ENCODE data around the gene FYCO1.
"Not testable (repeated sequence)": the region's sequence is repeated elsewhere in the genome, so short reads cannot be mapped to it uniquely, and the experiment has no call there.

The FYCO1 gene
- 65.2 to 146 reads per million in 2 donors for total RNA-seq

DNA sequence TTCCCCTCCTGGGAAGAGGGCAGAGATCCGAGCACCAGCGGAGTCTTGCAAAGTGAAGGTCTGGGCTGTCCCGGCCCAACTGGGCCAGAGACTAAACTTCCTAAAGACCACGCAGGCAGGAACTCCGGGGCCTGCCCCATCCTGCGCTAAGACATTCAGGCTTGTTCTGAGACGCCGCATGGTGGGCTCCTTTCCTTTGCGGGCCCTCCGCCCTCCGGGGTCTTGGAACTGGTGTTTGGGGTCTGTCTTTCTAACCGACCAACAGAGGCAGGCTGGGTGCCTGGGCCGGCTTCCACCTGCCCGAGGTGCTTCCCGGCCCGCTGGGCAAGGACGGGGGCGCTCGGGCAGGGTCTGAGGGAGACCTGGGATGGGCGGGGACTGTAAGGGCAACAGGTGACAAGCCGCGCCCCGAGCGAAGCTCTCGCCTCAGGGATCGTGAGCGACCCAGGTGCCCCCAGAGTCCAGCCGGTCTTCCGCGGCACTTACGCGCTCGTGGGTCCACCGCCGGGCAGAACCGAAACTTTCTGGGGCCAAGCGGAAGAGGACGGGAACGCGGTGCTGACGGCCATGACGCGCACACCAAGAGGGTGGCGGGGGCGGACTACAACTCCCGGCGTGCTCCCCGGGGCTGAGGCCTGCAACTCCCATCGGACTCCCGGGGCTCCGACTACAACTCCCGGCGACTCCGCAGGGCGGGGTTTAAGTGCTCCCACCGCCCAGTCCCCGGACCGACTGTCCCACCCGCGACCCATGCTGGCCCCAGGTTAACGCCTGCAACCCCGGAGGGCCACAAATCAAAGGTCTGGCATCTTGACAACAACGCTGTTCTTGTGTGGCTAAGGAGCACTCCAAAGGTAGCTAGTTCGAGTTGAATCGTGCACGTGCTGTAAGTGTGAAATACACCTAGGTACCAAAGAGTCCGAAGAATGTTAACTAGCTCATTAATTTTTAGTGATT lies at the start of gene FYCO1:
TSS of gene FYCO1 (minus strand) at position 589 of the 957 bp plus-strand sequence. CDS start 10,914 bp downstream, outside the sequence.
- peak; percentile 75 for DNase-seq

DNA sequence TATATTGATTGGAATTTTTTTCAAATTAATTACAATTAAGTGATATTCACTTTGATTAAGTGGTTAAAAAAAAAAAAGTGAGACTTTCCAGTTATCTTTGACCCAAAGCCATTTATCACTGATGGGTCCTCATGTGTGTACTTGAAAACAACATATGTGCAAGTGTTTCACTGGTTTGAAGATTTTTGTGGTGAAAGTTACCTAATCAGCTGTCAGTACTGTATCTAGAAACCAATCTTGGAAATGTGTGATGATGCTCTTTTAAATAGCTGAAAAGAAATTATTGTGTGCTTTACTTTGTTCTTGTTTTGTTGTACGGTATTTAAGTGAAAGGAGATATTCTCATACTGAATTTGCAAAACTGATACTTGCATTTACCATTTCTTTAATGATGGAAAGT lies 43.3 kb upstream of the FYCO1 start:
- DNase-seq = no peak

DNA sequence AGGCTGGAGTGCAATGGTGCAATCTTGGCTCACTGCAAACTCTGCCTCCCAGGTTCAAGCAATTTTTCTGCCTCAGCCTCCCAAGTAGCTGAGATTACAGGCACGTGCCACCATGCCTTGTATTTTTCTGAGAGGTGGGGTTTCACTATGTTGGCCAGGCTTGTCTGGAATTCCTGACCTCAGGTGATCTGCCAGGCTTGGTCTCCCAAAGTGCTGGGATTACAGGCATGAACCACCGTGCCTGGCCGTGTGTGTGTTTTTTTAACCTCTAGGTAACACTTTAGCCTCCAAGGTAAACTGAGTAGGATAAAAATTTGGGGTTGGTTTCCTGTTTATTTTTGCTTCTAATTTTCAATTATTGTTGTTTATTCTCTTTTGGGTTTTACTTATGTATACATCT lies 42.4 kb upstream of the FYCO1 start:
- DNase-seq = not testable (repeated sequence)

DNA sequence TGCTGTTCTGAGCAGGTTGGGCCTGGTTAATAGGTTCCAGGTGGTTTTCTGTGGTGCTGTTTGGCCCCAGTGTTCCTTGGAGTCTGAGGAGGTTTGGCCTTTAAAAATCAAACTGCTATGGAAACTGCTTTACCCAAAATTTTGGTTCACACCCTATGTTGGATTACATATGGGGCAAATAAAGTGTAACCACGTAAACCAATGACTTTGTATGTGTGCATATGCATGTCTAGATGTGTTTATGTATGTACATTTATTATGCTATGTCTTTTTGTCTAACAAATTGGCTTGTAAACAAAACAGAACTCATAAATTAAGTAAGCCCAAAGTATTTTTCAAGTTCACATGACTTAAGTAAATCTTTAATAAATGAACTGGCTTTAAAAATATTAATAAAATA lies 40.6 kb upstream of the FYCO1 start:
- DNase-seq = no peak

DNA sequence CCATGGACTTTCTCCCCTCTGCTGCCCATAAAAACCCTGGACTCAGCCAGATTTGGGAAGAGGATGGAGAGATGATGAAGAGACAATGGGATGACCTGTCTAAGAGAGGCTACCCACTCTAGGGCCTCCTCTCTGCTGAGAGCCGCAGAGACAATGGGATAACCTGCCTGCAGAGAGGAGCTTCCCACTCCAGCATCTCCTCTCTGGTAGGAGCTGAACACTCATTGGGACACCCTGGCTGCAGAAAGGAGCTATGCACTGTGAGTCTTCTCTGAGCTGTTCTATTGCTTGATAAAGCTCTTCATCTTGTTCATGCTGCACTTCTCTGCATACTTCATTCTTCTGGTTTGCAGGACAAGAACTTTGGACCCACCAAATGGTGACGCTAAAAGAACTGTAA lies 36.1 kb upstream of the FYCO1 start:
- DNase-seq = no peak

DNA sequence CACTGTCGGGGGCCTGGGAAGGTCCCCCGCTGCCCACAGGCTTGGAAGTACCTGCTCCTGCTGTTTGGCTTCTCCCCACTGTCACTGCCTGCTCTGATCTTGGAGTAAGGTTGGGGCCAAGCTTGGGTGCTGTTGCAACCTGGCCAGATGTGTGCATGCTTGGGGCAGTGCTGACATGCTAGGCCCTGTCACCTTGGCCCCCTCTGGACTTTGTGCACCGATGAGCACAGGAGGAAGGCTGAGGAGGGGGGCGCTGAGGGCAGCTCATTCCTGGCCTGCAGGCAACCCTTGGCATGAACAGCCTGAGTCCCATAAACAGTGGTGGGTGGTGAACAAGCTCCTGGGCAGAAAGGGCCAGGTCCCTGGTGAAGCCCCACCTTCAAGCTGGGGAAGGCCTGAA lies 35.6 kb upstream of the FYCO1 start:
- no peak for DNase-seq

DNA sequence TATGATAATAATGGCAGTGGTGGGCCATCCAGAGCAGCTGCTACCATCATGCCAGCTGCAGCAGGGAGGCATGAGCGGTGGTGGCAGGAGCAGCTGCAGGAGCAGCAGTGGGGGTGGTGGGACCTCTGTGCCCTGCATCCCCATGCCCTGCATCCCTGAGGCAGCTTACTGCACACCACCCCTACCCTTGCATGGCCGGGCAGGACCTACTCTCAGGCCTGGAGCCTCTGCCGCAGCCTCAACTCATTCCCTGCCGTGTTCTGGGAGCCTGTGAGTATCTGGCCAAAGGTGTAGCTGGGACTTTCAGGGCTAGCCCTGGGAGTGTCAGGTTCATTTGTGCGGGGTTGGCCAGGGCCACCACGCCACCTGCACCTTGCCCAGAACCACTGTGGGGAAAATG lies 35.0 kb upstream of the FYCO1 start:
- no peak for DNase-seq

DNA sequence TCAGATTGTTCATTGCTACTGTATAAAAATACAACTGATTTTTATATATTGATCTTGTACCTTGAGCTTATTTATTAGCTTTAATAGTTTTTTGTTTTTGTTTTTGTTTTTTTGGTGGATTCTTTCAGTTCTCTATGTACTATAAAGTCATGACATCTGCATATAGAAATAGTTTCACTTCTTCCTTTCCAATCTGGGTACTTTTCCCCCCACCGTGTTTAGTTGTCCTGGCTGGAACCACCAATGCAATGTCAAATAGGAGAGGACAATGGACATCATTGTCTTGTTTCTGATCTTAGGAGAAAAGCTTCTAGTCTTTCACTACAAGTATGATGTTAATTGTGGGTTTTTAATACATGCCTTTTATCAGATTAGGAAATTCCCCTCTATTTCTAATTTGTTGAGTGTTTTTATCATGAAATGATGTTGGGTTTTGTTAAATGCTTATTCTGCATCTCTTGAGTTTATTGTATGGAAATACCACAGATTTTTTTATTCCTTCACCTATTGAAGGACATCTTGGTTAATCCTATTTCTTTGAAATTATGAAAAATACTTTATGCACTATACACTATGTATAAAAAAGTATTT lies 34.4 kb upstream of the FYCO1 start:
- DNase-seq = no peak

DNA sequence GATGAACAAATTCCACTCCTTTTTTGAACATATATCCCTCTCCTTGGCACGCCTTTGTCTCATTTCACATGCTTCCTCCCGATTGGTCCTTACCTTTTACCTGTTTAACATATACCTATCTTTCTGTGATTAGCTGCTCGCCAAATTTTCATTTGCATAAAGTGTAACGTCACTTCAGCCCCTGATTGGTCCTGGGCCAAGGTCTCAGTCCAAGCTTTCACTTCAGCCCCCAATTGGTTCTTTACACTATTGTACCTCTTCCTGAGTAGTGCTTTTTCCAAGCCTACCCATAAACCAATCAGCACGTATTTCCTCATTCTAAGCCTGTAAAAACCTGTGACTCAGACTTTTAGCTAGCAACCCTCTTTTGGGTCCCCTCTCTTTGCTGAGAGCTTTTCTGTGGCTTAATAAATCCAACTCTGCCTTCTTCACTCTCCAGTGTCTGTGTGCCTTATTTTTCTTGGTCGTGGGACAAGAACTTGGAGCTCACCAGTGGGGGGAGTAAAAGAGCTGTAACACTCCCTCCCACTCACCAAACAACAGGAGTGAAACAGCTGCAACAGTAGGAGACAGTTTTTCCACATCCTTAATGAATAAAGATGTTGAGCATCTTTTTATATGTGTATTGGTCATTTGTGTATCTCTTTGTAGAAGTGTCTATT lies 32.2 kb upstream of the FYCO1 start:
- no peak for DNase-seq

DNA sequence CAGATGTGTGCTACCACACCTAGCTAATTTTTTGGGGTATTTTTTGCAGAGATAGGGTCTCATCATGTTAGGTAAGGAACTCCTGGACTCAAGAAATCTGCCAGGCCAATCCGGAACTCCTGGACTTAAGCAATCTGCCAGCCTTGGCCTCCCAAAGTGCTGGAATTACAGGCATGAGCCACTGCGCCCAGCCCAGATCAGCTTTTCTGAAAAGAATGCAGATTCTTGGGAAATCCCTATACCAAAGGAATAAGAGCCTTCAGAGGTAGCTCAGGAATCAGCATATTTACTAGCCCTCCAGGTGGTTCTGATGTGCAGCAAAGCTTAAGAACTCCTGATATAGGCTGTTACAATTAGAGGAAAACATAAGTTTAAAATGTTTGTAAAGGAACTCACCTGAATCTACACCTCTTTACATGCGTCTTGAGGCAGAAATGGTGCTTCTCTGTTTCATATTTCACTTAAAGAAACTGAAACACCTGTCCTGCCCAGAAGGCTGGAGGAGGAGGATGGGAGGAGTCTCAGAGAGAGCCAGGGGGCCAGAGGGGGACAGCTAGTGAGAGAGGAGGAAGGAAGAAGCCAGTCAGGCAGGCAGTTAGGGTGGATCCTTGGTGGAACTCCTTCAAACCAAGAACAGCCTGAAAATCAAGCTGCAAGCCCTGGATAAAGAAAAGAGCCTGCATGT lies 31.5 kb upstream of the FYCO1 start, which contains the start of gene XCR1:
TSS of gene XCR1 (minus strand) at position 463 of the 685 bp plus-strand sequence. CDS start 5,536 bp downstream, outside the sequence.
- no peak for DNase-seq

DNA sequence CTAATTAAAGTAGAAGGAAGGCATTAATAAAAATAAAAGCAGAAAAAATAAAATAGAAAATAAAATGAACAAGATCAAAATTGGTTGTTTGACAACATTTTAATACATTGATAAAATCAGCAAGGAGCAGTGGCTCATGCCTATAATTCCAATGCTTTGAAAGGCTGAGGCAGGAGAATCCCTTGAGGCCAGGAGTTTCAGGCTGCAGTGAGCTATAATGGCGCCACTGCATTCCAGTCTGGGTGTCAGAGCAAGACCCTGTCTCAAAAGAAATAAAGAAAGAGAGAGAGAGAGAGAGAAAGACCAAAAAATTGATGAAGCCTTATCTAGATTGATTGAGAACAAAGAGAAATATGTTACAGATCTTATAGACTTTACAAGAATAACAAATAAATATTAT lies 29.5 kb upstream of the FYCO1 start:
- no peak for DNase-seq

DNA sequence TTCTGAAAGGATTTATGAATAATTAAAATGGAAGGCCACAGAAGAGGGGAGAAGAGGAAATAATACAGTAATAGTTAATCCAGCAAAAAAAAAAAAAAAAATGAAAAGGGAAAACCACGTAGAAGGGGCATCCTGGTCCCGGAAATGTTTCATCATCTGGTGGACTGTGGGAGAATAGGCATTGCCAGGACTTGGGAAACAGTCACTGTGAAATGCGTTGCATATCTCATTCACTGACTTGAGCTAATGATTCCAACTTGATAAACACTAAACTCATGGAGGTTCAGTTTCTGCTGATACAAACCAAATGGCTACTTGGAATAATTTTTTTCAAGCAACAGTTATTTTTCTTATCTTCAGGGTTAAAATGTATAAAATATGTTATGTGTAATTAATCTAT lies 28.5 kb upstream of the FYCO1 start:
- no peak for DNase-seq

DNA sequence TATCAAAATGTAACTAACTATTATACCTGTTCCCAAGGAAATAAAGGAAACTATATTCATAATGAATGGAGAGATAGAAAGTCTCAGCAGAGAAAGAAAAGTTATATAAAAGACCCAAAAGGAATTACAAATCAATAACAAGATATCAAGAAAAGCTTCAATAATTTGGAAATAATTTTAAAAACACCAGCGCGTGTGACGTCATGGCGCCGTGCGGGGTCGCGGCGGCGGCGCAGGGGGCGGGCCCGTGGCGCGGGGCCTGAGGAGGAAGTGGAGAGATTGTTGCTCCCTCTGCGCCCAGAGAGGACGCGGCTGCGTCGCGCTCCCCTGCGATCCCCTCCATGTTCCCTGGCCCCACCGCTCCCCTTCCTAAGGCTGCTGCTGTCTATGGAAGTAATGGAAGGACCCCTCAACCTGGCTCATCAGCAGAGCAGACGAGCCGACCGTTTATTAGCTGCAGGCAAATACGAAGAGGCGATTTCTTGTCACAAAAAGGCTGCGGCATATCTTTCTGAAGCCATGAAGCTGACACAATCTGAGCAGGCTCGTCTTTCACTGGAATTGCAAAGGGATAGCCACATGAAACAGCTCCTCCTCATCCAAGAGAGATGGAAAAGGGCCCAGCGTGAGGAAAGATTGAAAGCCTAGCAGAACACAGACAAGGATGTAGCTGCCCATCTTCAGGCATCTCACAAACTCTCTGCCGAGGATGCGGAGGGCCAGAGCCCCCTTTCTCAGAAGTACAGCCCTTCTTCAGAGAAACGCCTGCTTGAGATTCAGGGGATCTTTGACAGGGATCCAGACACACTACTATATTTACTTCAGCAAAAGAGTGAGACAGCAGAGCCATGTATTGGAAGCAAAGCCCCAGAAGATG lies 27.5 kb upstream of the FYCO1 start:
- DNase-seq = no peak

DNA sequence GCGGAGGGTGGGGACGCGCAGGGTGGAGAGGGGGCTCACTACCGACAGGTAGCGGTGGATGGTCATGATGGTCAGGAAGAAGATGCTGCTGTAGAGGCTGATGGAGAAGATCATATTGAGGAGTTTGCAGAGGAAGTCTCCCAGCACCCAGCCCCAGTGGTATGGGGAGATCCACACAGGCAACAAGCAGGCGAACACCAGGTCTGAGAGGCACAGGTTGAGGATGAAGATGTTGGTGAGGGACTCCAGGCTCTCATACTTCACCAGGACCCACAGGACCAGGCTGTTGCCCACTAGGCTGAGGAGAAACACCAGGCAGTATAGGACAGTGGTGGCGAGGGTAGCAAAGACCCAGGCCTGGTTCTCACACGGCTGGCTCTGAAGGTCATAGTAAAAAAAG lies 25.9 kb upstream of the FYCO1 start:
- DNase-seq = no peak

DNA sequence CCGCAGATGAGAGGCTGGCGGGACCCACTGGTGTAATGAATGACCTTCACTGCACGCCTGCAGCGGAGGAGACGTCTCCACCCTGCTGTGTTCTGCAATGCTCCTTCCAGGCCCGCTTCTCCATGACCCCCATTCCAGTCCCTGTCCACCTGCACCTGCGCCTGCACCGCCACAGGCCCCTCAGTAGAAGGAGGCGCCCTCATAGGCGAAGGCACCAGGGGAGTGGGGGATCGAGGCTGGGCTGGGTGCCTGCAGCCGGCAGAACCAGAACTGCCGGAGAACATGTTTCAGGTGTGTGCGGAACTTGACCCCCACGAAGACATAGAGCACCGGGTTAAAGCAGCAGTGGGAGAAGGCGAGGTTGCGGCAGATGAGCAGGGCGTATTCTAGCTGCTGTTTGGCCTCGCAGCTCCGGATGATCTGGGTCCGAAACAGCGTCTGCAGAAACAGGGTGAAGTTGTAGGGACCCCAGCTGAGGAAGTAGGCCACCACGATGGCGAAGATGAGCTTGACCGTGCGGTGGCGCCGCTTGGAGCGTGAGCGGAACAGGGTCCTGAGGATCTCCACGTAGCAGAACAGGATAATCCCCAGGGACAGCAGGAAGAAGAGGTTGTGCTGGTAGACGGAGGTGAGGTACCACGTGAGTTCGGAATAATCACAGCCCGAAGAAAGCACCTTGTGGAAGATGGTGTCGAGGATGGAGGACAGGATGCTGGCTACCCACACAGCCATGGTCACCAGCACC lies 25.3 kb upstream of the FYCO1 start:
- no peak for DNase-seq

DNA sequence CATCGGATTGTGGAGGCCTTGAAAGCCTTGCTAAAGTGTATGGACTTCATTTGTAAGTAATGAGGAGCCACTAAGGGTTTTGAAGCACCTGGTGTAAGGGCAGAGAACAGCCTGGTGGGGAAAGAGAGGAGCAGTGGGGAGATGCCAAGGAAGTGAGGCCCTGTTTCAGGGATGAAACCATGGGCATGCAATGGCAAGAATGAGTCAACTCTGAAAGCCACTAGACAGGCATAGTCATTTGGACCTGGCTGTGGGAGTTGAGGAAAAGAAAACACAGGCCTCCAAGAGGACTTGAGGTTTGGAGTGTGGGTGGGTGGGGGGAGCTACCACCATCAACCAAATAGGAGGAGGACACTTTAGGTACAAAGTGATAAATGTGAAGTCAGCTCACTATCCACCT lies 24.1 kb upstream of the FYCO1 start:
- DNase-seq = no peak

DNA sequence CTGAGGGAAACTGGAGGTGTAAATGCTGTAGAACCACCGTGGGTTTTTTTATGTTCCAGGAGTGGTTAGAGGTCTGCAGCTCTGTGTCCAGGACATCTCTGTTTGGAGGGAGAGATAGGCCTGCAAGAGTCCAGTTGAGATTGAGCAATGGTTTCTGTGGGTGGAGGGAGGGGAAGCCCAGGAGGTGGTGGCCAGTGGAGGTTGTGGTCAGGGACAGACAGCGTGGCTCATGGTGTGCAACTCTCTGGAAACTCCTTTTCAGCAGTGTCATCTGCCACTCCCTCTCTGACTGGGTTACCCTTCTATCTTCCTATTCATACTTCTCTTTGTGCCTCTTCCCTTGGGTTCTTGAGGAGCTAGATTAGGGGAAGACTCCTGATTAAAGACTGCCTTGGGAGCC lies 22.1 kb upstream of the FYCO1 start:
- no peak for DNase-seq

DNA sequence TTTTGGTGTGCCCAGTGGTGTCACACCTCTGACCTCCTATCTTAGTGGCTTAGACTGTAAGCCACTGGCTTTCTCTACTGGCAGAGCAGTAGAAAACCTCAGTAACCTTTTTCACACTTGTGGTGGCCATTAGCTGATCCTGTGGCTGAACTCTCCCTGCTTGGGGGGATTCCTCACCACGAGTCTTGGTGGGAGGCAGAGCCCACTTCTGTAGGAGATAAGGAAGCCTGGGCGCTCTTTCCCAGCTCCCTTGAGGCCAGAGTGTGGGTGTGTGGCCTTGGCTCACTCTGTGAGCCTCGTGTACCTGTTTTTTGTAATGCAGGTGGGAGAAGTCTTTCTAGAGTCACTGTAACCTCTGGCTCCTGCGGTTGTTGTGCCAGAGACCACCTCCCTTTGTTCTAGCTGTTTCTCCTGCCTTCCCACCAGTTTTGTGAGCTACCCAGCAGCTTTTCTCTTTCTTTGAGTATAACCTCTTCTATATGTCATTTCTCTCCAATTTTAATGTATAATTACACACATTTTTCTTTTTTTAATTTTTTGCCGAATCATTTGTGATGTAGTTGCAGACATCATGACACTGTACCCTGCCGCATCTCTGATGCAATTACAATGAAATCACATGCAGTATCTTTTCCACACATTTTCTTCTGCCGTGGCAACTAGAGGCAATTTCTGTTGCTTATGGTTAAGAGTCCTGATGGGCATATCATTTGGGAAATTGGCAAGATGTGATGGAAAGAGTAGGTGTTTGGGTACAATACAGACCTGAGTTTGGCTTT lies 17.9 kb upstream of the FYCO1 start:
- DNase-seq = no peak

DNA sequence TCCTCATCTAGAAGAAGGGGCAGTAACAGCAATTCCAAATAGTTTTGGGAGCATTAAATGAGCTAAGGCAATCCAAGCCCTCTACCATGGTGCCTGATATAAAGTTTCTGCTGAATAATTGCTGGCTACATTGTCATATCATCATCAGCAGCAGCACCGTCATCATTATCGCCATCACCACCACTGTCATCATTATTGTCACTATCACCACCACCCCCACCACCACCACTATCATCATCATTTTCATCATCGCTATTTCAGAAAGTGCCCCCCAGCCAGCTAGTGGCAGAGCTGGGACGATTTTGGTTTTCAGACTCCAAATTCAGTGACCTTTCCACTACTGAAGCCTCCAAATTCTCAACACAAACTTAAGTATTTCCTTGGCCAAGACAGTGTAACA lies 16.6 kb upstream of the FYCO1 start:
- no peak for DNase-seq

DNA sequence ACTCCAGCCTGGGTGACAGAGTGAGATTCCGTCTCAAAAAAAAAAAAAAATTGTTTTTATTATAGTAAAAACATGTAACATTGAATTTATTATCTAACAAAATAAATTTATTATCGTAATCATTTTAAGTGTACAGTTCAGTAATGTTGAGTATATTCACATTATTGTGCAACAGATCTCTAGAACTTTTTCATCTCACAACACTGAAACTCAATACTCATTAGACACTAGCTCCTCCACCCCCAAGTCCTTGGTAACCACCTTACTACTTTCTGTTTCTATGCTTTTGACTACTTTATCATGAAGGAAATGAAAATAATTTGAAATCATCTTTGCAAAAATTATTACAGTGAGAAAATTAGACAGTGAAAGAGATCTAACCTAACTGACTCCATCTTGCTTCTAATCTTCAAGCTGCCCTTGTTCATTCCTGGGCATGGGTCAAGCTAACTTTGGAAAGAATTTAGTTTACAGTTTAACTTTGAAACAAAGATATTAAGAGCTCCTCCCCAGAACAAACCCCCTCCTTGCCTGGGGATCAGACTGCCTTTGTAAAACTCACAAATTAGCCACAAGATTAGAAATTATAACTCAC lies 15.0 kb upstream of the FYCO1 start:
- no peak for DNase-seq

Data from T-helper 9 cell (primary cell).